GM12872 (cell line): Measurements from ENCODE around the gene ASB7.

Experiments used
- CTCF ChIP-seq: IDR thresholded peaks from 3 replicates; pipeline ENCODE4 v1.5.1; 2011; ENCODE audit warnings: low read depth, mild to moderate bottlenecking, low read length, moderate library complexity; ENCODE audit not compliant: insufficient read depth

The ASB7 gene

GRCh38 chr15:100580414-100580813 is 22.0 kb upstream of the ASB7 start:
- TF ChIP-seq CTCF: no peak

GRCh38 chr15:100588638-100589242 is 13.6 kb upstream of the ASB7 start:
- no peak for TF ChIP-seq CTCF

GRCh38 chr15:100591835-100592234 is 10.6 kb upstream of the ASB7 start:
- no peak for TF ChIP-seq CTCF

GRCh38 chr15:100592898-100593297 is 9.5 kb upstream of the ASB7 start:
- TF ChIP-seq CTCF: no peak

GRCh38 chr15:100593431-100593830 is 9.0 kb upstream of the ASB7 start:
- no peak for TF ChIP-seq CTCF

- TF ChIP-seq CTCF: no peak
These were observed 6.4 kb upstream of the ASB7 start for GRCh38 chr15:100595964-100596363.

- TF ChIP-seq CTCF: no peak
These were observed 5.6 kb upstream of the ASB7 start for GRCh38 chr15:100596792-100597191.

GRCh38 chr15:100597862-100598261 is 4.5 kb upstream of the ASB7 start:
- no peak for TF ChIP-seq CTCF
